ENCODE measurements around the gene LEFTY1.

DNA sequence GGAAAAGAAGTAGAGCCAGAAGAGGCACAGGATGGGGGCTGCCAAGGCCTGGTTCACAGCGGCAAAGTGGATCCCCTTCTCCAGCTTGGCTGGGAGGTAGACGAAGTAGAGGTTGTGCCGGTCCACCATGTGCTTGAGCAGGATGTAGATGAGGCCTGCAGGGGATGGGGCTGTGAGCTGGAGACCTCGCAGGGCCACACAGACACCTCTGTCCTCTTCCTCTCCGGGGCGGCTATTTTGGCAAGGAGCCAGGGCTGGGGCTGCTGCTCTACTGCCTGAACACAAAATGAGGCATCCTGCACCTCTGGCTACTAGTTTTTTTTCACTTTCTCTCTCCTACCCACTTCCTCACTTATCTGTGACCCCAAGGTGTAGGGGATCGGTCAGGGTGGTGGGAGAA lies 39.0 kb downstream of the LEFTY1 start:
- TF ChIP-seq, protein P1, sequence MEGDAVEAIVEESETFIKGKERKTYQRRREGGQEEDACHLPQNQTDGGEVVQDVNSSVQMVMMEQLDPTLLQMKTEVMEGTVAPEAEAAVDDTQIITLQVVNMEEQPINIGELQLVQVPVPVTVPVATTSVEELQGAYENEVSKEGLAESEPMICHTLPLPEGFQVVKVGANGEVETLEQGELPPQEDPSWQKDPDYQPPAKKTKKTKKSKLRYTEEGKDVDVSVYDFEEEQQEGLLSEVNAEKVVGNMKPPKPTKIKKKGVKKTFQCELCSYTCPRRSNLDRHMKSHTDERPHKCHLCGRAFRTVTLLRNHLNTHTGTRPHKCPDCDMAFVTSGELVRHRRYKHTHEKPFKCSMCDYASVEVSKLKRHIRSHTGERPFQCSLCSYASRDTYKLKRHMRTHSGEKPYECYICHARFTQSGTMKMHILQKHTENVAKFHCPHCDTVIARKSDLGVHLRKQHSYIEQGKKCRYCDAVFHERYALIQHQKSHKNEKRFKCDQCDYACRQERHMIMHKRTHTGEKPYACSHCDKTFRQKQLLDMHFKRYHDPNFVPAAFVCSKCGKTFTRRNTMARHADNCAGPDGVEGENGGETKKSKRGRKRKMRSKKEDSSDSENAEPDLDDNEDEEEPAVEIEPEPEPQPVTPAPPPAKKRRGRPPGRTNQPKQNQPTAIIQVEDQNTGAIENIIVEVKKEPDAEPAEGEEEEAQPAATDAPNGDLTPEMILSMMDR (conservative IDR thresholded peaks at IDR 0.05 in 1 of 2, IDR thresholded peaks at IDR 0.05 in 1 of 2; ENCODE audit: extremely low read depth in 1 of 2, insufficient read depth in 1 of 2, low read depth in 1 of 2, low read length in 2 of 2) = no peak
- no peak for TF ChIP-seq EZH2 (IDR thresholded peaks at IDR 0.05; ENCODE audit: borderline replicate concordance, low read length)

Measured in mammary epithelial cell (primary cell).